Caco-2 (cell line): ENCODE results near the gene DNASE2. TPM values are rescaled to one million over a fixed set of nuclear protein-coding genes. Genes with fewer than 3 reads are reported as not detected.
A peak's percentile ranks its signal among the peaks of the same experiment; 100 is the strongest.

ENCODE experiments used
- BruUV-seq: library from RNA; stranded (reverse); fragments of 400-500 nt; replicated peaks from 2 replicates; lab custom pipeline; 2021; lab: Mats Ljungman, UMichigan
- CTCF ChIA-PET: fragments of 300-600 bp; sonication (Branson Sonifier 250); formaldehyde crosslinking; loops from one replicate; lab custom pipeline; 2022; ENCODE audit warnings: antibody characterized with exemption; lab: Charles Lee
- POLR2A ChIA-PET: fragments of 300-600 bp; sonication (Branson Sonifier 250); formaldehyde crosslinking; loops from one replicate; lab custom pipeline; 2022; ENCODE audit warnings: antibody characterized with exemption; lab: Charles Lee
- DNase-seq, 2 experiments: peaks; one replicate each; pipeline versions ENCODE4 v3.0.0 to v3.0.0-alpha.2; 2020 to 2022
- H3K27me3 ChIP-seq: replicated peaks from 2 replicates; pipeline ENCODE4 v1.6.0; 2011; ENCODE audit warnings: low read length; ENCODE audit not compliant: control insufficient read depth, insufficient read depth
- H3K36me3 ChIP-seq: 2 replicates; pipeline ENCODE4 v1.5.1; 2011; ENCODE audit warnings: low read length; ENCODE audit not compliant: control insufficient read depth, insufficient read depth
- H3K4me1 ChIP-seq: fragments of 250-450 bp; sonication (Bioruptor Pico); 2 replicates; pipeline ENCODE4 v1.5.1; 2020; ENCODE audit warnings: mild to moderate bottlenecking
- H3K4me3 ChIP-seq: 2 replicates; pipeline ENCODE4 v1.5.1; 2011; ENCODE audit warnings: low read depth, mild to moderate bottlenecking, control low read depth, low read length
- H3K9me3 ChIP-seq: fragments of 250-450 bp; sonication (Bioruptor Pico); 2 replicates; pipeline ENCODE4 v1.5.1; 2020; ENCODE audit warnings: mild to moderate bottlenecking, moderate library complexity
- H3K27ac Mint-ChIP-seq: one replicate; pipeline ENCODE4 v1.8.0; 2022; ENCODE audit warnings: mixed read lengths; ENCODE audit not compliant: unreplicated experiment
- H3K27me3 Mint-ChIP-seq: one replicate; pipeline ENCODE4 v1.8.0; 2022; ENCODE audit warnings: mixed read lengths; ENCODE audit not compliant: insufficient read depth, unreplicated experiment
- H3K36me3 Mint-ChIP-seq: one replicate; pipeline ENCODE4 v1.8.0; 2022; ENCODE audit warnings: mild to moderate bottlenecking, mixed read lengths; ENCODE audit not compliant: insufficient read depth, unreplicated experiment
- H3K4me1 Mint-ChIP-seq: one replicate; pipeline ENCODE4 v1.8.0; 2022; ENCODE audit warnings: low read depth, mixed read lengths; ENCODE audit not compliant: unreplicated experiment
- H3K4me3 Mint-ChIP-seq: one replicate; pipeline ENCODE4 v1.8.0; 2022; ENCODE audit warnings: mild to moderate bottlenecking, moderate library complexity, mixed read lengths; ENCODE audit not compliant: unreplicated experiment
- H3K9me3 Mint-ChIP-seq: one replicate; pipeline ENCODE4 v1.8.0; 2022; ENCODE audit warnings: mixed read lengths; ENCODE audit not compliant: unreplicated experiment
- CTCF ChIP-seq, 2 experiments: fragments of 200-600 bp in 1 of 2; IDR thresholded peaks; 1 replicate in 1 of 2; 2 replicates in 1 of 2; pipeline versions ENCODE4 v1.5.1 to v1.8.0; 2011 to 2022; ENCODE audit warnings: antibody characterized with exemption in 1 of 2, control low read depth in 1 of 2, inconsistent platforms in 1 of 2, low read depth in 1 of 2, low read length in 1 of 2, mild to moderate bottlenecking in 1 of 2, moderate library complexity in 1 of 2; ENCODE audit not compliant: insufficient read depth in 1 of 2, severe bottlenecking in 1 of 2, unreplicated experiment in 1 of 2
- intact Hi-C: fragments of 100-400 bp; cut with micrococcal nuclease; formaldehyde crosslinking; loops from one replicate; pipeline ENCODE4 v1.10.0; 2022; ENCODE audit not compliant: unreplicated experiment
- total RNA-seq: library from RNA; stranded (reverse); gene quantifications from 2 replicates; pipeline ENCODE4 v1.2.3, GENCODE V29; 2022

Gene DNASE2
- total RNA-seq, 1 experiment from 2014 or later: 3.8 TPM

DNA sequence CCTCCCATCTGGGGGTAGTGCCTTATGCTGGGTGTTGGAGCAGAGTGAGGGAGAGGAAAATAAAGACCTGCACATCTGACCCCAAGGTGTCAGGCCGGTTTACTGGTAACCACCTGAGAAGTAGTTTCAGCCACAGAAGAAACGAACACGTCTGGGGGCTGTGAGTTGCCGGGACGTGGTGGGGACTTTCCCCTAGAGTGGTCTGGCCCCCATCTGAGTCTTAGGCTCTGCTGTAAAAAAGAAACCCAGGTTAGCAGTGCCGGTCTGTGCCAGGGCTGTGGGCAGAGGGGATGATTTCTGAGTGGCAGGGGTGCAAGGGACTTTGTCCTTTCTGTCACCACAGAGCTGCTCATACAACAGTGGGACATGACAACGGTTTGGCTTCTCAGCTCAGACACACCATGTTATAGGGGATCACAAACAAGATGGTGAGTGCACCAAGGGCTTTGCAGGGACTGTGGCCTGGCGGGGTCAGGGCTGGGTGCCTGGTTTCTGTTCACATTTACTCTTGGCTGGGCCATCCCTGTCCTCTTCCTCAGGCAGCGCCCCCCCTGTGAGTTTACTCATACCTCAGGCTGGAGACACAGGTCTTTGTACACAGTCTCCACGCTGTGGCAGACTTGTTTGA is 18.8 kb upstream of the DNASE2 start:
- ChIA-PET POLR2A (no interaction called here), CTCF (interaction anchor here (1.4 kb wide), 1 partner anchor 9 kb away, joined by 4 read pairs; the partner anchor contains the start of gene GCDH)
- H3K27me3 ChIP-seq: no peaks in the 10 kb centered on the region
- Mint-ChIP-seq H3K27ac (no peak overlapping the region), H3K4me3 (no peak overlapping the region), H3K4me1 (no peaks in the 10 kb centered on the region), H3K36me3 (no peaks in the 10 kb centered on the region), H3K27me3 (no peaks in the 10 kb centered on the region), H3K9me3 (no peaks in the 10 kb centered on the region)
- no peaks in the 10 kb centered on the region for H3K9me3 ChIP-seq
- intact Hi-C loops: no loop called here
- no TSS peak for BruUV-seq
- DNase-seq: no peak
- no peaks in the 10 kb centered on the region for H3K4me1 ChIP-seq
- no peak overlapping the region for H3K4me3 ChIP-seq
- no peaks in the 10 kb centered on the region; the same call in none of the 2 replicates for H3K36me3 ChIP-seq
- TF ChIP-seq CTCF (IDR thresholded peaks at IDR 0.05; ENCODE audit: insufficient read depth in 1 of 2, low read depth in 1 of 2, low read length in 1 of 2, severe bottlenecking in 1 of 2, unreplicated experiment in 1 of 2): no peak

DNA sequence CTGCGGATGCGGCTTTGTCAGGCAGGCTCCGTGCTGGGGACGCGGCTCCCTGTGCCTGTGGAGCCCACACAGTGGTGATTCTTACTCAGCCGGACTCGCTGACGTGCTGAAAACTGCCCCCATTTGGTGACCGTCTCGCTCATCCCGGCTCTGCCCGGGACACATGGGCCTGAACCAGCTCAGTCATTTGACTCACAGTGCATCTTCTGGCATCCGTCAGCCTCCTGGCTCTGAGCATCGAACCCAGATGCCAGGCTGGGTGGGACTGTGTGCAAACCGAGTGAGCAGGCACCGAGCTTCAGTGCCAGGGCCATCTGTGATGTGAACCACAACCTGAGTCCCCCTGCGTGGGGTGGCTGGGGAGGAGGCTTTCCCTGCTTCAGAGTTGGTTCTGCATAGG is 15.2 kb upstream of the DNASE2 start:
- Histone ChIP-seq H3K4me3 (no peak overlapping the region), H3K4me1 (no peaks in the 10 kb centered on the region), H3K36me3 (no peaks in the 10 kb centered on the region; the same call in none of the 2 replicates), H3K27me3 (no peaks in the 10 kb centered on the region), H3K9me3 (no peaks in the 10 kb centered on the region)
- Mint-ChIP-seq H3K27ac (no peak overlapping the region), H3K9me3 (no peaks in the 10 kb centered on the region), H3K36me3 (peaks cover 13% of the 10 kb centered on the region), H3K4me3 (no peak overlapping the region), H3K4me1 (no peaks in the 10 kb centered on the region), H3K27me3 (no peaks in the 10 kb centered on the region)
- ChIA-PET POLR2A (interaction anchor here (0.6 kb wide), 1 partner anchor 61 kb away, joined by 6 read pairs; no protein-coding TSS in a partner anchor), CTCF (no interaction called here)
- no TSS peak for BruUV-seq
- no peak for TF ChIP-seq CTCF (IDR thresholded peaks at IDR 0.05; ENCODE audit: insufficient read depth in 1 of 2, low read depth in 1 of 2, low read length in 1 of 2, severe bottlenecking in 1 of 2, unreplicated experiment in 1 of 2)
- no peak for DNase-seq
- intact Hi-C loops: no loop called here

GRCh38 chr19:12893582-12893981 is 12.3 kb upstream of the DNASE2 start:
- no peaks in the 10 kb centered on the region for H3K4me1 ChIP-seq
- no peak for DNase-seq
- H3K4me1 Mint-ChIP-seq: peaks cover 5% of the 10 kb centered on the region
- ChIA-PET CTCF (no interaction called here), POLR2A (no interaction called here)
- no TSS peak for BruUV-seq
- H3K9me3 ChIP-seq: no peaks in the 10 kb centered on the region
- H3K9me3 Mint-ChIP-seq: no peaks in the 10 kb centered on the region
- intact Hi-C loops: no loop called here
- no peak overlapping the region for H3K27ac Mint-ChIP-seq
- no peak for TF ChIP-seq CTCF (IDR thresholded peaks at IDR 0.05; ENCODE audit: insufficient read depth in 1 of 2, low read depth in 1 of 2, low read length in 1 of 2, severe bottlenecking in 1 of 2, unreplicated experiment in 1 of 2)
- peak overlapping the region; percentile 44 for H3K4me3 Mint-ChIP-seq
- H3K36me3 ChIP-seq: no peaks in the 10 kb centered on the region; the same call in 1 of the 2 replicates
- H3K27me3 ChIP-seq: no peaks in the 10 kb centered on the region
- no peak overlapping the region for H3K4me3 ChIP-seq
- H3K27me3 Mint-ChIP-seq: no peaks in the 10 kb centered on the region
- peaks cover 24% of the 10 kb centered on the region for H3K36me3 Mint-ChIP-seq
